SIG-M5 treated with dmso at 0.1 percent for 504 hours (cell line): ENCODE data around the gene HOXC9.

Experiments
- DNase-seq: peaks from one replicate; lab custom pipeline; 2025; ENCODE audit not compliant: unreplicated experiment; lab: John Stamatoyannopoulos, UW

The HOXC9 gene

GRCh38 chr12:54024581-54025305 lies 24.8 kb downstream of the HOXC9 start:
- no peak for DNase-seq

- no peak for DNase-seq
Measured at GRCh38 chr12:54025499-54026405, 25.8 kb downstream of the HOXC9 start.

GRCh38 chr12:54026640-54027441 lies 26.9 kb downstream of the HOXC9 start:
- peak; percentile 66 for DNase-seq

GRCh38 chr12:54027442-54027786 lies 27.5 kb downstream of the HOXC9 start:
- DNase-seq = no peak

GRCh38 chr12:54028314-54029201 lies 28.6 kb downstream of the HOXC9 start, which contains the start of gene HOXC6:
Gene HOXC6 (plus strand): TSS chr12:54028440. CDS start chr12:54028522, 82 bp downstream.
- no peak for DNase-seq

GRCh38 chr12:54029529-54030441 lies 29.8 kb downstream of the HOXC9 start:
- no peak for DNase-seq

- DNase-seq = no peak
Measured at GRCh38 chr12:54030442-54030801, 30.5 kb downstream of the HOXC9 start.

- no peak for DNase-seq
Measured at GRCh38 chr12:54030889-54031471, 31.0 kb downstream of the HOXC9 start.

- DNase-seq = no peak
Measured at GRCh38 chr12:54031480-54031879, 31.5 kb downstream of the HOXC9 start.

- DNase-seq = no peak
Measured at GRCh38 chr12:54032086-54032619, 32.2 kb downstream of the HOXC9 start.

- peak; percentile 34 for DNase-seq
Measured at GRCh38 chr12:54032627-54033100, 32.7 kb downstream of the HOXC9 start, which contains the start of gene HOXC5. Gene HOXC5 (plus strand): TSS chr12:54033050. CDS start chr12:54033123, 73 bp downstream.

GRCh38 chr12:54033106-54033979 lies 33.4 kb downstream of the HOXC9 start:
- no peak for DNase-seq

- DNase-seq = no peak
Measured at GRCh38 chr12:54033980-54034784, 34.2 kb downstream of the HOXC9 start.

- no peak for DNase-seq
Measured at GRCh38 chr12:54034785-54035310, 34.9 kb downstream of the HOXC9 start.

GRCh38 chr12:54035568-54036264 lies 35.8 kb downstream of the HOXC9 start:
- no peak for DNase-seq
